HG02798 (cell line): ENCODE measurements around the gene NNT.
"Not testable (repeated sequence)": the region's sequence is repeated elsewhere in the genome, so short reads cannot be mapped to it uniquely, and the experiment has no call there.

Experiments
- ATAC-seq: cut with Tn5 transposase; IDR thresholded peaks from one replicate; pipeline ENCODE4 v1.9.1; 2021; ENCODE audit warnings: mild to moderate bottlenecking; ENCODE audit not compliant: unreplicated experiment, poor library complexity

Gene NNT

GRCh38 chr5:43699910-43700309, 96.9 kb downstream of the NNT start:
- no peak for ATAC-seq

- no peak for ATAC-seq
Observed at GRCh38 chr5:43700601-43701000, 97.6 kb downstream of the NNT start.

GRCh38 chr5:43701227-43701626, 98.2 kb downstream of the NNT start:
- ATAC-seq = no peak

- no peak for ATAC-seq
Observed at GRCh38 chr5:43702293-43702692, 99.3 kb downstream of the NNT start.

GRCh38 chr5:43702815-43703214, 99.8 kb downstream of the NNT start:
- ATAC-seq = no peak

- no peak for ATAC-seq
Observed at GRCh38 chr5:43704243-43704642, 101.3 kb downstream of the NNT start.

- ATAC-seq = not testable (repeated sequence)
Observed at GRCh38 chr5:43706576-43706975, 103.6 kb downstream of the NNT start.

- no peak for ATAC-seq
Observed at GRCh38 chr5:43711496-43711895, 108.5 kb downstream of the NNT start.

- ATAC-seq = no peak
Observed at GRCh38 chr5:43712081-43712480, 109.1 kb downstream of the NNT start.

- not testable (repeated sequence) for ATAC-seq
Observed at GRCh38 chr5:43719783-43720182, 116.8 kb downstream of the NNT start.

GRCh38 chr5:43728581-43728980, 125.6 kb downstream of the NNT start:
- no peak for ATAC-seq

- ATAC-seq = peak; percentile 39
Observed at GRCh38 chr5:43729846-43730478, 127.0 kb downstream of the NNT start.

- ATAC-seq = no peak
Observed at GRCh38 chr5:43730832-43731342, 127.9 kb downstream of the NNT start.

- ATAC-seq = no peak
Observed at GRCh38 chr5:43731573-43731972, 128.6 kb downstream of the NNT start.

- not testable (repeated sequence) for ATAC-seq
Observed at GRCh38 chr5:43745923-43746548, 143.1 kb downstream of the NNT start.

- no peak for ATAC-seq
Observed at GRCh38 chr5:43750809-43751208, 147.8 kb downstream of the NNT start.

- no peak for ATAC-seq
Observed at GRCh38 chr5:43753069-43753468, 150.1 kb downstream of the NNT start.
